HG03354 (cell line): Measurements from ENCODE around the gene ONECUT2.
A peak's percentile ranks its signal among the peaks of the same experiment; 100 is the strongest.

ENCODE experiments used
- ATAC-seq: cut with Tn5 transposase; IDR thresholded peaks from one replicate; pipeline ENCODE4 v1.9.1; 2021; ENCODE audit warnings: mild to moderate bottlenecking; ENCODE audit not compliant: unreplicated experiment, poor library complexity, severe bottlenecking

ONECUT2 gene

DNA sequence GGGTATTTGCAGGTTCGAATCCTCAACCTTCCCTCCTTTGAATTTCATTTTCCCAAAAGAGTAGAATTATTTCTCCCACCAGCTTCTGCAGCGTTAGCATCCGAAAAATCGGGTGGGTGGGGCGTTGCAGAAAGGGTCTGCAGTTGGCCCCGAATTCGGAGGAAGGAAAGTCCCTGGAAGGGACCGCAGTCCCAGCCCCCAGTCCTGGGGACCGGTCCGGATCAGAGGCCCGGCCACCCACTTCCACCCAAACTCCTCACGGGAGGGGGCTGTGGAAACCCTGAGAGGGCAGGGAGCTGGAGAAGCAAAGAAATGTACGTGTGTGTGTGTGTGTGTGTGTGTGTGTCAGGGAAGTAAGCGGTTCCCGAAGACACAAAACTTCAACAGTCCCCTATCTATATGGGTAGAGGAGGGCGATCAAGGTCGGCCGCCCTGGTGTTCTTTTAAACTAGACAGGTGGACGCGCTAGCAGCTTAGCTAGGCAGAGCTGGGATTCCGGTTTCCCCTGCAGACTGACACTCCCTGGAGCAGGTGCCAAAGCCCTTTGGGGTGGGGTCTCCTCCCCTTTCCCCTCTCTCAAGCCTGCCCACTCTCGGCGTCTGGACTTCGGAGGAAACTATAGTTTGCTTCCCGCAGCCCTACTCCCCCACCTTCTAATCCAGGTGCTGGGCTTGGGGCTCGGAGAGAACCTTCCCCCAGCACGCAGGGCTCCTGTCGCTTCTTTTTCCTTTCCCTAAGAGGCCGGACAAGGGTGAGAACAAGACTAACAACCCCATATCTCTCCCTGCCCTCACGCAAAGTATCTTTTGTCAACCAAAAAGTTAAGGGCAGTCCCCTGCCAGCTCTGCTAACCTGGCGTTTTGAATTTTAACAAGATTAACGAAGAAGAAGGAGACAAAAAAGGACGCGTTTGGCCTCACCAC is 4.8 kb upstream of the ONECUT2 start:
- ATAC-seq = no peak

- ATAC-seq = no peak
Observed at GRCh38 chr18:57431002-57431382, 4.2 kb upstream of the ONECUT2 start.

DNA sequence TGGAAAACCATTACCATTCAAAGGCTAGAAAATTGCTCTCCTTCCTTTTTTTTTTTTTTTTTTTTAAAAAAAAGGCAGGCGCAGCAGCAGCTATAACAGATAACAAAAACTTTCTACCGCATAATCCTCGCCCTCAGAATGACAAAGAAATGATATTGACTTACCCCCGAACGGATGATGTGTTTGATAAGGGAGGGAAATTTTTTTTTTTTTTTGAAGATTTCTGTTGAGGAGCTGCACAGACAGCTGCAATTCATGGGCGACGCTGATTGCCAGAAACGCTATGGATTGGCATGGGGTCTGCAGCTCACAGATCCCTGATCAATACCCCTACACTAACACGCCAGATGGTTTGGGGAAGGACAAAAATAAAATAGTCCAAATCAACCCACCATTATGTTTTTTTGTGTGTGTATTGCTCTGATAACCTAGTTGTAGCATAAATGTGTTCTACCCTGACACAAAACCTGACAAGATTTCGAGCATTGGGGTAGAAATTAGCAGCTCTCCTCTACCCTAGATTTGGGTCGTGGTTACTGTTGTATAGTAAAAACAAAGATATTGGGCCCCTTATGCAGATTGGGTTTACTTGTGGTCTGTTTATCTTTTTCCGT is 3.6 kb upstream of the ONECUT2 start:
- ATAC-seq = no peak

GRCh38 chr18:57432140-57432539 is 3.0 kb upstream of the ONECUT2 start:
- ATAC-seq = no peak

- no peak for ATAC-seq
Observed at GRCh38 chr18:57432751-57433400, 2.3 kb upstream of the ONECUT2 start.

DNA sequence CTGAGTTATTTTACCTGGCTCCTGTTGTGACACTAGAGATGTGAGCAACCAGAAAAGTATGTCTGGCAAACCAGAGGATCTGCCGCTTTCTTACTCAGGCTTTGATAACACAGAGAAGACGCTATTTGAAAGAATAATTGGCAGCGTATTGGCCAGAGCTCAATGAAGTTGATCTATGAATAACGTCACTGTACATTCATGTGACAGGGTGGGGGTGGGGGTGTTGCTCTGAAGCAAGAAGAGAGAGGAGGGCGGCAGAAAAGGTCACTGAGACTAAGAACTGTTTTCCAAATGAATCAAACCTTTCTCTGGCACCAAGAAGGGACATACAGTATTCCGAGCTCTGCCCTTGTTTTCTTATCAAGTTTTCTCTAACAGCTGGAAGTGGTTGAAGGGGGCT is 1.7 kb upstream of the ONECUT2 start:
- ATAC-seq = no peak

DNA sequence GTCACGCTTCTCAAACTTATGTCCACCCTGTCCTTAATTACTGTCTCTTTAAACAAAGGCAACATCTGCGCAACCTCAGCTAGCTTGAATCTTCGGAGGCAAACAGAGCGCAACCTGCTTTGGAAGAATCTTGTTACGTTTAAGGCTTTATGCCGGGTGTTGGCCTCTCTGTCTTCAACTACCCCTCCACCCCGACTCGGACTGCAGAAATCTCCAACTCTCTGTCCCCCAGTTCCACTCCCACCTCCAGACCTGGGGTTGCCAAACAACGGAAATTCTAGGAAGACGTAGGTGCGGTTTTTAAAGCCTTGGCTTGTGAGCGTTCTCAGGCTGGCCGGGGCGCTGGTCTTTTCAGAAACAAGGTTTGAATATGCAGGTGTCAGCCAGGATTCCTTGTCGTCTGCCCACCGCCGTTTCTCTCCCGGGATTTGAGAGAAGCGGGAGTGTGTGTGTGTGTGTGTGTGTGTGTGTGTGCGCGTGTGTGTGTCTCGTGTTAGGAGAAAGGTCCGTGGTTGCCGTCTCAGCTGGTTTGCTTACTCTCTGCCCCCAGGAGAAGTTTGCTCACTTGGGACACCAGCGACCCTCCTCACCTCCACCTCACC is 1.1 kb upstream of the ONECUT2 start:
- no peak for ATAC-seq

GRCh38 chr18:57435846-57436190 is 644 bp downstream of the ONECUT2 start:
- no peak for ATAC-seq

- no peak for ATAC-seq
Observed at GRCh38 chr18:57436191-57436964, 1.2 kb downstream of the ONECUT2 start.

DNA sequence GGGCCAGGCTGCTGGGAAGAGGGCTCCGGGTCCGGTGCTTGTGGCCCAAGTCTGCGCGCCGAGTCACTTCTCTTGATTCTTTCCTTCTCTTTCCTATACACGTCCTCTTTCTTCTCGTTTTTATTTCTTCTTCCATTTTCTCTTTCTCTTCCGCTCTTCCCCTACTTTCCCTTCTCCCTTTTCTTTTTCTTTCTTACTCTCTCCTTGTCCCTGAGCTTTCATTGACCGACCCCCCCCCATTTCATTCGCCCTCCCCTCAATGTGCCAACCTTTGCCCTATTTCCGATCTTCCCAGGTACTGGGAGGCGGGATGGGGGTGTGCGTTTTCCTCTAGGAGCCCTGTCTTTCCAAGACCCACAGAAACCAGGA is 1.8 kb downstream of the ONECUT2 start:
- ATAC-seq = no peak

DNA sequence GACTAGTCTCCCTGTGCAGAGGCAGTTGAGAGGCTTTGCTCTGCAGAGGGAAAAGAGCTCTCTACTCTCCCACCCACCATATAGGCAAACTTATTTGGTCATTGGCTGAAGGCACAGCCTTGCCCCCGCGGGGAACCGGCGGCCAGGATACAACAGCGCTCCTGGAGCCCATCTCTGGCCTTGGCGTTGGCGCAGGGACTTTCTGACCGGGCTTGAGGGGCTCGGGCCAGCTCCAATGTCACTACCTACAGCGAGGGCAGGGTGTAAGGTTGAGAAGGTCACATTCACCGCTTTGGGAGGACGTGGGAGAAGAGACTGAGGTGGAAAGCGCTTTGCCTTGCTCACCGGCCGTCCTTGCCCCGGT is 2.2 kb downstream of the ONECUT2 start:
- ATAC-seq = no peak

GRCh38 chr18:57437766-57438671 is 2.8 kb downstream of the ONECUT2 start:
- ATAC-seq = no peak

- ATAC-seq = no peak
Observed at GRCh38 chr18:57438743-57439608, 3.8 kb downstream of the ONECUT2 start.

- no peak for ATAC-seq
Observed at GRCh38 chr18:57439609-57439968, 4.4 kb downstream of the ONECUT2 start.

DNA sequence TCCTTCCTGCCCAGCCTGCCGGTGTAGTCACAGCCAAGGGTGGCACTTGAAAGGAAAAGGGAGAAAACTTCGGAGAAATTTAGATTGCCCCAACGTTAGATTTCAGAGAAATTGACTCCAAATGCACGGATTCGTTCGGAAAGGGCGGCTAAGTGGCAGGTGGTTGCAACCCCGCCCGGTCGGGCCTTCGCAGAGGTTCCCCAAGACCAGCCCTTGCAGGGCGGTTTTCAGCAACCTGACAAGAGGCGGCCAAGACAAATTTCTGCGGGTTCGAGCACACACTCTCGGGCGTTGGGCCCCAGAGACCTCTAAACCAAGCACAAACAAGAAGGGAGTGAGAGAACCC is 4.8 kb downstream of the ONECUT2 start:
- no peak for ATAC-seq

GRCh38 chr18:57440331-57441070 is 5.3 kb downstream of the ONECUT2 start:
- no peak for ATAC-seq

DNA sequence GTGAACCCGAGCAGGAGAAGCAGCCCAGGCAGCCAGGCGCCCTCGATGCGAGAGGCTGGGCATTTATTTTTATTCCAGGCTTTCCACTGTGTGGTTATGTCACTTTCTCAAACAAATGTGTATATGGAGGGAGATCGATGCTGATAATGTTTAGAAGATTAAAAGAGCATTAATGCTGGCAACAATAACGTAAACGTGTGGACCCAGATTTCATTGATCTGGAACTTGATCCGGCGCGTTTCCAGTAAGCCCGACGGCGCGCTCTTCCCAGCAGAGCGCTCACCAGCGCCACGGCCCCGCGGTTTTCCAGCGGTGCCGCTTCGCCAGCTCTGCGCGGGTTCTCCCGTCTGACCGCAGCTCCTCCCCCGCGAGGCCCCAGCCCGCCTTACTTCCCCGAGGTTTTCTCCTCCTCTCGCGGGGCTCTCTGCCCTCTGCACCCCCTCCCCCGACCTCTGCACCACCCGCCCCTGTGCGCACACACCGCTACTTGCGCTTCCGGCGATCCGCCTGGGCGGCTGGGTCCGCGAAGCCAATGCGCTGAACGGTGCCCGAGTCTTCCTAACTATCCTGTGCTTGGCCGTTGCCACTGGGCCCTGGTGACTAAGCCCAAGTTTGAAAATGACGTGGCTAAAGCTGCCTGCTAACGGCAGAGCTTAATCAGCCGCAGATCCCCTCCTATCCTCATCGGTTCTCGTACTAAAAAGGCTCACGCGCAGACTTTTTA is 6.1 kb downstream of the ONECUT2 start:
- ATAC-seq = peak; percentile 37
